Measurements from ENCODE around the gene MC1R. TPM values are rescaled to one million over a fixed set of nuclear protein-coding genes. Genes with fewer than 3 reads are reported as not detected.
A peak's percentile ranks its signal among the peaks of the same experiment; 100 is the strongest.
"Not testable (repeated sequence)": the region's sequence is repeated elsewhere in the genome, so short reads cannot be mapped to it uniquely, and the experiment has no call there.

MC1R gene
- total and polyA plus RNA-seq, 4 experiments from 2014 or later, result 0.22 to 13.5 (median 12.6) TPM; not detected in 1

GRCh38 chr16:89914642-89915285 is 3.9 kb upstream of the MC1R start:
- H3K27me3 ChIP-seq (ENCODE audit: insufficient read depth, low read length); H3K27ac Mint-ChIP-seq; POLR2A ChIA-PET (ENCODE audit: partially characterized antibody); H3K9me3 ChIP-seq (ENCODE audit: control insufficient read depth in 1 of 2, low read length in 2 of 2); H3K36me3 ChIP-seq (ENCODE audit: insufficient read depth, low read length); H3K4me3 ChIP-seq (ENCODE audit: low read length in 2 of 2); intact Hi-C loops (cut with micrococcal nuclease); DNase-seq; H3K9me3 Mint-ChIP-seq; CTCF ChIA-PET (ENCODE audit: partially characterized antibody); H3K4me3 Mint-ChIP-seq; H3K27me3 Mint-ChIP-seq; H3K27ac ChIP-seq (ENCODE audit: low read depth, low read length): not testable (repeated sequence)
- Mint-ChIP-seq H3K36me3 (peaks cover 3 to 14% of the 10 kb centered on the region in 2 donors), H3K4me1 (peaks cover 12 to 47% (median 20%) of the 10 kb centered on the region in 4 donors)
- H3K4me1 ChIP-seq (ENCODE audit: insufficient read depth, low read length), result peaks cover 29% of the 10 kb centered on the region

GRCh38 chr16:89915303-89916232 is 3.1 kb upstream of the MC1R start:
- no peak overlapping the region for H3K27ac ChIP-seq (ENCODE audit: low read depth, low read length)
- H3K36me3 Mint-ChIP-seq, result peaks cover 3 to 7% of the 10 kb centered on the region in 2 donors
- H3K27me3 Mint-ChIP-seq, result no peaks in the 10 kb centered on the region
- POLR2A ChIA-PET (ENCODE audit: partially characterized antibody), result interaction anchor here (0.8 to 1.2 kb wide), 2 partner anchors 42 to 193 kb away, joined by 3 to 4 read pairs; partner anchors contain the start of gene TCF25
- H3K4me3 Mint-ChIP-seq, result no peak overlapping the region
- H3K4me3 ChIP-seq (ENCODE audit: low read length in 2 of 2), result no peak overlapping the region
- H3K36me3 ChIP-seq (ENCODE audit: insufficient read depth, low read length), result peaks cover 4% of the 10 kb centered on the region
- H3K9me3 Mint-ChIP-seq, result no peaks in the 10 kb centered on the region
- peaks cover 30% of the 10 kb centered on the region for H3K4me1 ChIP-seq (ENCODE audit: insufficient read depth, low read length)
- H3K4me1 Mint-ChIP-seq, result peaks cover 18 to 47% (median 26%) of the 10 kb centered on the region in 4 donors
- DNase-seq, result peak in 1 of 5 donors; percentile 28
- no peaks in the 10 kb centered on the region for H3K9me3 ChIP-seq (ENCODE audit: control insufficient read depth in 1 of 2, low read length in 2 of 2)
- intact Hi-C loops (cut with micrococcal nuclease), result no loop called here
- CTCF ChIA-PET (ENCODE audit: partially characterized antibody), result no interaction called here
- peak overlapping the region in 1 of 7 donors; percentile 7 for H3K27ac Mint-ChIP-seq
- no peaks in the 10 kb centered on the region for H3K27me3 ChIP-seq (ENCODE audit: insufficient read depth, low read length)

- H3K9me3 Mint-ChIP-seq, result no peaks in the 10 kb centered on the region
- intact Hi-C loops (cut with micrococcal nuclease), result loop anchor here (1.0 kb wide), 1 partner anchor 44 kb away; no protein-coding TSS in a partner anchor
- H3K4me3 Mint-ChIP-seq, result peak overlapping the region; percentile 64 to 80 (median 75)
- DNase-seq, result peak; percentile 82 to 89 (median 83)
- H3K4me1 Mint-ChIP-seq, result peaks cover 26 to 61% (median 41%) of the 10 kb centered on the region in 4 donors
- Histone ChIP-seq H3K36me3 (ENCODE audit: insufficient read depth, low read length) (no peaks in the 10 kb centered on the region), H3K4me1 (ENCODE audit: insufficient read depth, low read length) (peaks cover 52% of the 10 kb centered on the region), H3K27me3 (ENCODE audit: insufficient read depth, low read length) (peaks cover 3% of the 10 kb centered on the region), H3K27ac (ENCODE audit: low read depth, low read length) (no peak overlapping the region), H3K9me3 (ENCODE audit: control insufficient read depth in 1 of 2, low read length in 2 of 2) (no peaks in the 10 kb centered on the region), H3K4me3 (ENCODE audit: low read length in 2 of 2) (peak overlapping the region; percentile 23 to 52)
- ChIA-PET POLR2A (ENCODE audit: partially characterized antibody) (interaction anchor here (0.6 to 1.3 kb wide), 3 partner anchors 8 to 194 kb away, joined by 3 to 7 read pairs (median 4); partner anchors contain the start of gene TCF25), CTCF (ENCODE audit: partially characterized antibody) (interaction anchor here (1.4 to 1.6 kb wide), 2 partner anchors 8 to 218 kb away, joined by 5 to 7 read pairs; no protein-coding TSS in a partner anchor)
- peak overlapping the region in 4 of 7 donors; percentile 65 to 81 (median 74) for H3K27ac Mint-ChIP-seq
- peaks cover 0 to 9% of the 10 kb centered on the region in 2 donors for H3K27me3 Mint-ChIP-seq
- peaks cover 0 to 2% of the 10 kb centered on the region in 2 donors for H3K36me3 Mint-ChIP-seq
Observed at GRCh38 chr16:89917773-89918452, 749 bp upstream of the MC1R start.

GRCh38 chr16:89919535-89920406 is 1.1 kb downstream of the MC1R start:
- intact Hi-C loops (cut with micrococcal nuclease), result no loop called here
- peaks cover 10% of the 10 kb centered on the region for H3K27me3 ChIP-seq (ENCODE audit: insufficient read depth, low read length)
- Mint-ChIP-seq H3K9me3 (no peaks in the 10 kb centered on the region), H3K27me3 (peaks cover 0 to 13% of the 10 kb centered on the region in 2 donors), H3K4me1 (peaks cover 23 to 52% (median 38%) of the 10 kb centered on the region in 4 donors), H3K4me3 (peak overlapping the region in 4 of 8 donors; percentile 7 to 69 (median 60)), H3K36me3 (no peaks in the 10 kb centered on the region), H3K27ac (peak overlapping the region in 4 of 7 donors; percentile 46 to 62 (median 52))
- peak in 1 of 5 donors; percentile 30 for DNase-seq
- peaks cover 67% of the 10 kb centered on the region for H3K4me1 ChIP-seq (ENCODE audit: insufficient read depth, low read length)
- POLR2A ChIA-PET (ENCODE audit: partially characterized antibody), result interaction anchor here (0.5 to 1.3 kb wide), 2 partner anchors 47 to 412 kb away, joined by 3 read pairs; partner anchors contain the start of genes SPG7 and TCF25
- no peak overlapping the region for H3K4me3 ChIP-seq (ENCODE audit: low read length in 2 of 2)
- H3K27ac ChIP-seq (ENCODE audit: low read depth, low read length), result no peak overlapping the region
- no peaks in the 10 kb centered on the region for H3K36me3 ChIP-seq (ENCODE audit: insufficient read depth, low read length)
- CTCF ChIA-PET (ENCODE audit: partially characterized antibody), result interaction anchor here (1.1 to 1.6 kb wide), 2 partner anchors 10 to 12 kb away, joined by 6 to 7 read pairs; no protein-coding TSS in a partner anchor
- no peaks in the 10 kb centered on the region for H3K9me3 ChIP-seq (ENCODE audit: control insufficient read depth in 1 of 2, low read length in 2 of 2)

GRCh38 chr16:89920723-89921122 is 2.1 kb downstream of the MC1R start:
- intact Hi-C loops (cut with micrococcal nuclease), result no loop called here
- ChIA-PET POLR2A (ENCODE audit: partially characterized antibody) (interaction anchor here (1.3 kb wide), 1 partner anchor 48 kb away, joined by 3 read pairs; the partner anchor contains the start of gene TCF25), CTCF (ENCODE audit: partially characterized antibody) (no interaction called here)
- H3K9me3 Mint-ChIP-seq, result peaks cover 0 to 2% (median 0%) of the 10 kb centered on the region in 8 donors
- Histone ChIP-seq H3K9me3 (ENCODE audit: control insufficient read depth in 1 of 2, low read length in 2 of 2) (no peaks in the 10 kb centered on the region), H3K4me3 (ENCODE audit: low read length in 2 of 2) (no peak overlapping the region), H3K27ac (ENCODE audit: low read depth, low read length) (no peak overlapping the region), H3K4me1 (ENCODE audit: insufficient read depth, low read length) (peaks cover 73% of the 10 kb centered on the region), H3K36me3 (ENCODE audit: insufficient read depth, low read length) (no peaks in the 10 kb centered on the region), H3K27me3 (ENCODE audit: insufficient read depth, low read length) (peaks cover 10% of the 10 kb centered on the region)
- H3K4me3 Mint-ChIP-seq, result peak overlapping the region in 3 of 8 donors; percentile 21 to 68 (median 26)
- peaks cover 0 to 13% of the 10 kb centered on the region in 2 donors for H3K27me3 Mint-ChIP-seq
- H3K27ac Mint-ChIP-seq, result peak overlapping the region in 2 of 7 donors; percentile 36 to 42
- DNase-seq, result peak in 1 of 5 donors; percentile 19
- H3K4me1 Mint-ChIP-seq, result peaks cover 23 to 56% (median 40%) of the 10 kb centered on the region in 4 donors
- no peaks in the 10 kb centered on the region for H3K36me3 Mint-ChIP-seq

GRCh38 chr16:89921131-89921701 is 2.6 kb downstream of the MC1R start:
- Mint-ChIP-seq H3K27ac (peak overlapping the region in 1 of 7 donors; percentile 42), H3K36me3 (no peaks in the 10 kb centered on the region), H3K4me1 (peaks cover 23 to 52% (median 39%) of the 10 kb centered on the region in 4 donors), H3K9me3 (peaks cover 0 to 2% (median 0%) of the 10 kb centered on the region in 8 donors), H3K27me3 (peaks cover 0 to 13% of the 10 kb centered on the region in 2 donors), H3K4me3 (no peak overlapping the region)
- Histone ChIP-seq H3K36me3 (ENCODE audit: insufficient read depth, low read length) (no peaks in the 10 kb centered on the region), H3K27ac (ENCODE audit: low read depth, low read length) (no peak overlapping the region), H3K4me3 (ENCODE audit: low read length in 2 of 2) (no peak overlapping the region), H3K4me1 (ENCODE audit: insufficient read depth, low read length) (peaks cover 78% of the 10 kb centered on the region), H3K9me3 (ENCODE audit: control insufficient read depth in 1 of 2, low read length in 2 of 2) (no peaks in the 10 kb centered on the region), H3K27me3 (ENCODE audit: insufficient read depth, low read length) (peaks cover 10% of the 10 kb centered on the region)
- ChIA-PET POLR2A (ENCODE audit: partially characterized antibody) (interaction anchor here (1.2 to 1.3 kb wide), 2 partner anchors 48 to 235 kb away, joined by 3 read pairs; partner anchors contain the start of genes CDK10 and TCF25), CTCF (ENCODE audit: partially characterized antibody) (no interaction called here)
- peak in 1 of 5 donors; percentile 33 for DNase-seq
- intact Hi-C loops (cut with micrococcal nuclease), result no loop called here

All from CD4-positive, alpha-beta memory T cell (primary cell).